Activated gamma-delta T cell (primary cell): ENCODE results near the gene ANKUB1.
"Not testable (repeated sequence)": the region's sequence is repeated elsewhere in the genome, so short reads cannot be mapped to it uniquely, and the experiment has no call there.

Source experiments
- DNase-seq: peaks from one replicate; lab custom pipeline; 2025; lab: John Stamatoyannopoulos, UW
- total RNA-seq, 2 donors: gene quantifications; one replicate each; lab custom pipeline; 2026; lab: John Stamatoyannopoulos, UW

The ANKUB1 gene, protein sequence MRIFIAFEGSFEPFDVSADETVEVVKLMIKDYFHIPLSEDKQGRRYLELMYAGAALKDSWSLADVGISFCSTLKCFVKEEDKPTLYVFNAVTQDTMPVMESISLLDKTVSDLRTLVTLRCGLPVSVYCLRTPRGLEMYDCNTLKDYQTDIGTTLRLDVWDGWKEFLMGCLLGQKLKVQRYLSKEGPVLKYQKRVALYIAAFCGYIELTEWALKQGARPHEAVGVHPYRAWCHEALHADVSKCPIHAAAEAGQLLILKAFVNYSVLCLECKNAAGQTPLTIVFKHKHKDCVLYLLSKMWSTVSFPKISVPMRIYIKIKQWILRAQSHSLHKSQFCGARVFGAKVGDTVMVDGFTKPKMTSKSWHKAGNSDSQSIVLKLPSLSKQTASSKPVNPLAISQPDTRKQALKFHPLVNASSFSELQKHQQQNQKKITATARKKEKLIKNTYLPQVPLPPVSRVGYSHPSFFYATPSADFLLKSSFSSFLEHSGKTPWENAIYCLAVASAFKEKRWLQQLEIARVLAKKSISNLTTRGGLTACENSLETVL
- 0 reads per million in 2 donors for total RNA-seq

DNA sequence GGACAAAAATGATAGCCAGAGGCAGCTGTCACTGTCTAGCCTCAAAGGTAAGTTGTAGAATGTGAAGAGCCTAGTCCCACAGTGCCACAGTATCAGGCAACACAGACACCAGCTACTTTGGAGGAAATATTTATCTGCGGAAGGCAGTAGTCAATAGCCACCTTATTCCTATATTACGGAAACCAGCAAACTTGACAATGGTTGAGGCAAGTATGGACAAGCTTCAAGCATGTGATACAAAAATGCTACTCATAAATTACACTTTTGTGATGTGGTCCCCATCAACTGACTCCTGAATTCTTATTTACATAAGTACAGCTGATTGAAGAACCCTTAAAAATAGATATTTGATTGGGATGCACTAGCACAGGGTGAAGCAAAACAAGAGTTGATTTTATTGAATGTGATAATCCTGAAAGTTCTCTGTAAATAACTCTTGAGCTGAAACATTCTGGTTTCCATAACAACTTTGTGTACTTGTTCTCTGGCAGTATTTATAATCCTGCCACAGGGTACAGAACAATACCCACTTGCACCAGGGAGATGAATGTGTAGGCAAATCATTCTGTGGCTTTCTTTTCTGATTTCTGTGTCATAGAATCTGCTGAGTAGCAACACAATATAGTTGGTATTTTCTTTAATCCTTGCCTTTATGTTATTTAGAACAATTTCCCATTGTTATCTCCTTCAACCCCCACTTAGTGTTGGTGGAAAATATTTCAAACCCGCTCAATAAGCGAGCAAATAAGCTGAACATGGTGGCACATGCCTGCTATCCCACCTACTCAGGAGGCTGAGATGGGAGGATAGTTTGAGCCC lies at the start of gene ANKUB1:
ANKUB1 (minus strand) TSS at position 103 of the 819 bp plus-strand sequence. CDS start 188 bp downstream, outside the sequence.
- no peak for DNase-seq

DNA sequence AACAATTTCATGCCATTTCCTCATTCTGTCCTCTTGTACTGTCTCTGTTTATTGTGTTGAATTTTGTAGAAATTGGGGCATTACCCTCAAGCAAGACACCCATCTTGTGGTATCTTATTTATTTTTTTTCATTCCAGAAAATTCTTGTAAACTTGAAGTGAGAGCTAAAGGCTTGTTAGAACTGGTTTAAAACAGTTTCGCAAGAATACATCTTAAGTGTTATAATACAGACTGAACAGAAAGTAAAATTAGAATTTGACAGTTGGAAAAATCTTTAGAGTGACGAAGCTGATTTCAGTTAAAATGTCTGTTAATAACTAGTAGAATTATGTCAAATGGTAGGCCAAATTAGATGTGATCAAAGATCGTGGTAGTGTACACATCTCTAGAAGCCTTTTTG lies 47.5 kb upstream of the ANKUB1 start:
- DNase-seq = no peak

DNA sequence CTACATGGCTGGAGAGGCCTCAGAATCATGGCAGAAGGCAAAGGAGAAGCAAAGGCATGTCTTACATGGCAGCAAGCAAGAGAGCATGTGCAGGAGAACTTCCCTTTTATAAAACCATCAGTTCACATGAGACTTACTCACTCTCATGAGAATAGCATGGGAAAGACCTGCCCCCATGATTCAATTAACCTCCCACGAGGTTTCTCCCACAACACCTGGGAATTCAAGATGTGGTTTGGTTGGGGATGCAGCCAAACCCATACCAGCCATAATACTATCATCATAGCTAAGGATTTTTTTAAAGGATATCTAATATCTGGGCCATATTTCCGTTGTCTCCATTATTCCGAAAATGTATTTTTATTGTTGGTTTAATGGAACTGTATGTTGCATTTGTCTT lies 47.1 kb upstream of the ANKUB1 start:
- not testable (repeated sequence) for DNase-seq

DNA sequence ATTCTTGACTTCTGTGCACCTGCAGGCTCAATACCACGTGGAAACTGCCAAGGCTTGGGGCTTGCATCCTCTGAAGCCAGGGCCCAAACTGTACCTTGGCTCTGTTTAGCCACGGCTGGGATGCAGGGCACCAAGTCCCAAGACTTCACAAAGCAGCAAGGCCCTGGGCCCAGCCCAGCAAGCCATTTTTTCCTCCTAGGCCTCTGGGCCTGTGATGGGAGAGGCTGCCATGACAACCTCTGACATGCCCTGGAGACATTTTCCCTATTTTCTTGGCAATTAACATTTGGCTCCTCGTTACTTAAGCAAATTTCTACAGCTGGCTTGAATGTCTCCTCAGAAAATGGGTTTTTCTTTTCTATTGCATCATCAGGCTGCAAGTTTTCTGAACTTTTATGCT lies 46.1 kb upstream of the ANKUB1 start:
- DNase-seq = not testable (repeated sequence)

DNA sequence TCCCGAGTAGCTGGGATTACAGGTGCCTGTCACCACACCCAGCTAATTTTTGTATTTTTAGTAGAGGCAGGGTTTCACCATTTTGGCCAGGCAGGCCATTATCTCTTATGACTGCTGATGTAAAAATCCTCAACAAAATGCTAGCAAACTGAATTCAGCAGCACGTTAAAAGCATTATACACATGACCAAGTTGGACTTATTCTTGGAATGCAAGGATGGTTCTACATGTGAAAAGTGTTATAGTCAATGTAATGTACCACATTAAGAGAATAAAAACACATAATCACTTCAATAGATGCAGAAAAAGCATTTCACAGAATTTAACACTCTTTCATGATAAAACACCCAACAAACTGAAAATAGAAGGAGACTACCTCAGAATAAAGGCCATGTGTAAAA lies 40.9 kb upstream of the ANKUB1 start:
- no peak for DNase-seq

DNA sequence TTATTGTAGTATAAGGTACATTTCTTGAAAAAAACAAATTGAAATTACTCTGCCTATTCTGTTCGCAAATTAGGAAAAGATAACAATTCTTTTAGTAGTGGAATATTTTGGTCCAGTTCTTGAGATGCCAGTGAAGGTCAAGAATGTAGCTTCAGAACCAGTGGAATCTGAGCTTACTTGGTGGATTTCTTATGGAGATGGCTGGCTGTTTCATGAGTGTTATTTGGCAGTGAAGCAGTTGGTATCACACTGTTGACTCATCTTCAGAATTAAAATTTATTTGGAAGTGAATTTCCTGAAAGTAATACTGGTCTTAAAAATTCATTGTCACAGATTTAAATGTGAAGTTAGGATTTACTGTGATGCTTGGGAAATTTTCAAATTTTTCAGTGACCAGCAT lies 39.7 kb upstream of the ANKUB1 start:
- DNase-seq = no peak

DNA sequence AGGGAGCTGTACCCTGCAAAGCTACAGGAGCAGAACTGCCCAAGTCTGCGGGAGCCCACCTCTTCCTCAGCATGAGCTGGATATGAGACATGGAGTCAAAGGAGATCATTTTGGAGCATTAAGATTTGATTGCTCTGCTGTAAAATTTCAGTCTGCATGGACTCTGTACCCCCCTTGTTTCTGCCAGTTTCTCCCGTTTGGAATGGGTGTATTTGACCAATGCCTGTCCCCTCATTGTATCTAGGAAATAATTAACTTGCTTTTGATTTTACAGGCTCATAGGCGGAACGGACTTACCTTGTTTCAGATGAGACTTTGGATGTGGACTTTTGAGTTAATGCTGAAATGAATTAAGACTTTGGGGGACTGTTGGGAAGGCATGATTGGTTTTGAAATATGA lies 39.0 kb upstream of the ANKUB1 start:
- DNase-seq = no peak

DNA sequence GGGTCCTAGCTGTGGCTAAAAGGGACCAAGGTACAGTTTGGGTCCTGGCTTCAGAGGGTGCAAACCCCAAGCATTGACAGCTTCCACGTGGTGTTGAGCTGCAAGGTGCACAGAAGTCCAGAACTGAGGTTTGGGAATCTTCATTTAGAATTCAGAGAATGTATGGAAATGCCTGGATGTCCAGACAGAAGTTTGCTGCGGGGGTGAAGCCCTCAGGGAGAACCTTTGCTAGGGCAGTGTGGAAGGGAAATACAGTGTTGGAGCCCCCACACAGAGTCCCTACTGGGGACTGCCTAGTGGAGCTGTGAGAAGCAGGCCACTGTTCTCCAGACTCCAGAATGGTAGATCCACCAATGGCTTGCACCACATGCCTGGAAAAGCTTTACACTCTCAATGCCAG lies 38.5 kb upstream of the ANKUB1 start:
- DNase-seq = no peak

DNA sequence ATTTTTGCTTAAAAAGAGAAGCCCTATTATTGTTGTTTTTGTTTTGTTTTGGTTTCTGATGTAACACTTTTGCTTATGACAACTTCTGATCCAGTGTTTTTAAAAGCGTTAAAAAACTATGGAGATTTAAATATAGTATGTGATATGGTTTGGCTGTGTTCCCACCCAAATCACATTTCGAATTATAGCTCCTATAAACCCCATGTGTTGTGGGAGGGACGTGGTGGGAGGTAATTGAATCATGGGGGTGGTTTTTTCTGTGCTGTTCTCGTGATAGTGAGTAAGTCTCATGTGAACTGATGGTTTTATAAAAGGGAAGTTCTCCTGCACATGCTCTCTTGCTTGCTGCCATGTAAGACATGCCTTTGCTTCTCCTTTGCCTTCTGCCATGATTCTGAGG lies 37.3 kb upstream of the ANKUB1 start:
- DNase-seq = not testable (repeated sequence)

DNA sequence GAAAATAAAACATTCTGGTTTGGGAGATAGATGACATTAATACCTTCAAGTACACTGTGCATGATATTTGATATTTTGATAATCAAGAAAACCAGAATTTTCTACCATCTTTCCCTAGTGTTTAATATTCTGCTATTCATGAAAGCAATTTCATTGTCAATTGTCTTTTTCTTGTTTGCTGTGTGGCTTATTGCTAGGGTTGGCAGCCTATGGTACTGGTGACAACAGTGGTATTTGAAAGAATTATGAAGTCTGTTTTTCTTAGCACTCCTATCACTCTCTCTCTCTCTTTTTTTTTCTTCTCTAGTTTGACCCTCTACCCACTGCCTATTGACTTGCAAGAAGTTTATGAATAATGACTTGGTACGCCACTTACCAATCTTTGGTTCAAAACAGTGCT lies 36.0 kb upstream of the ANKUB1 start:
- no peak for DNase-seq

DNA sequence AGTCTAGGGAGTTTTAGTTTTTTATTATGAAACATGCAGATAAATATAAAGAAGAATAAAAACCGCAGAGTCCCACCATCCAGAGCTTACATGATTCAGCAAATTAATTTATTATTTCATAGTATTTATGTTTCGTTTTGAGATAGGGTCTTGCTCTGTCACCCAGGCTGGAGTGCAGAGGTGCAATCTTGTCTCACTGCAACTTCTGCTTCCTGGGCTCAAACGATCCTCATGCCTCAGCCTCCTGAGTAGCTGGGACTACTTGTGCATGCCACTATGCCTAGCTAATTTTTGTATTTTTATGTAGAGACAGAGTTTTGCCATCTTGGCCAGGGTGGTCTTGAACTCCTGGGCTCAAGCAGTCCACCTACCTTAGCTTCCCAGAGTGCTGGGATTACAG lies 34.3 kb upstream of the ANKUB1 start:
- DNase-seq = no peak

DNA sequence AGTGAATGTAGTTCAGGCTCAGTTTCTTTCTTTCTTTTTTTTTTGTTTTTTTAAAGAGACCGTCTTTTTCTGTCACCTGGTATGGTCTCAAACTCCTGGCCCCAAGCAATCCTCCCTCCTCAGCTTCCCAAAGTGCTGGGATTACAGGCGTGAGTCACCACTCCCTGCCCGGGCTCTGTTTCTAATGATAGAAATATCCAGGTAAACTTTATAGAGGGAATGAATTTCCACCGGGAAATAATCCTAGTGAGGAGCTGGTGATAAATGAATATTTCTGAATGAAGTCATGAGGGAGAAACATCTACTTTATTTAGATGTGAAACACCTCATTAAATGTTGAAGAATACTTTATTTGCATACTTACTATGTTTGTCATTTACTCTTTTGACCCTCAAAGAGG lies 27.8 kb upstream of the ANKUB1 start:
- no peak for DNase-seq

DNA sequence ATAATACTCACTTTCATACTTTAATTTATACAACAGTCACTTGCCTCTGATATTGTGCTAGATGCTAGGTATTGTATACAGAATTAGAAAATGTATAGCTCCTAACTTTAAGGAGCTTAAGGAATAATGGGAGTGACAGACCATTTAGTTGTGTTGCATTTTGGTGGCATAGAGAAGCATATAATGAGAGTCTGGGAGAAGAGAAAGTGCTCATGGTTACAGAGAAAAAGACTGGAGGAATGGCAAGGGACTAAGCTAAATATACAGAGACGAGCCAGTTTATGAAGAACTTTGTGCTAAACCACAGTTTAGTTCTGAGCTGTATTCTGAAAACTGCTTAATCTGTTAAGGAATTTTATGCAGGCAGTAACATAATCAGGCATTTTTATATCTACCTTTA lies 27.1 kb upstream of the ANKUB1 start:
- no peak for DNase-seq

DNA sequence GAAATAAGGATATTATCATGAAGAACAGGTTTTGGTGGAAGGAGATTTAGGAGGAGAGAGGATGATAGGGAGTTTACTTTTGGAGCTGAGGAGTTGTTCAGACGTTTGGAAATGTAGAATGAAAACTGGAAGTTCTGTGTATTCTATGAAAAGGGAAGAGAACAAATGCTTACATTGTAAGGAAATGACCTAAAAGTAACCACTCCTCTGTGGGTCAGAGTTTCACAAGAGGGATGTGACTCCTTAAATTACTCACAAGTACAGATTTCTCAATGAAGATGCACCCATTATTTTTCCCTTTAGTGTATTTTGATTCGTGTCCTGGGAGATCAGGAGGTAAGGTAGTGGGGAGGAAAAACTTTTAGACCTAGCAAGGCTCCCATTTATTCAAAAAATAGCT lies 24.6 kb upstream of the ANKUB1 start:
- no peak for DNase-seq

DNA sequence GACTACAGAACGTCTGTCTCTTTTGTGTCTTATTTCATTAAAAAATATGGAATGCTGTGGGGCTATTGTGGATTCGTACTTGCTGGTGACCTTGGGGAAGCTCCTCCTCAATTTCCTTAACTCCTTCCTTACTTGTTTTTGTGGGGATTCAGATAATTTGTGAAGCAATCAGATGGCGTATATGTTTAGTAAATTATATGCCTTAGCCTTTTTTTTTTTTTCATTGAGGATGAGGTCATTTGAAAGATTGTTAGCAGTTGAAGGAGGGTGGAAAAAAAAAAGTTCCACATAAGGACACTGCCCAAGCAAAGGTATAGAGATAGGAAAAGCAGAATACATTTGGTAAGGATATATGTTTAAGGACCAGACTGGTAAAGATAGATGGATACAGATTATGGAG lies 24.0 kb upstream of the ANKUB1 start:
- DNase-seq = no peak

DNA sequence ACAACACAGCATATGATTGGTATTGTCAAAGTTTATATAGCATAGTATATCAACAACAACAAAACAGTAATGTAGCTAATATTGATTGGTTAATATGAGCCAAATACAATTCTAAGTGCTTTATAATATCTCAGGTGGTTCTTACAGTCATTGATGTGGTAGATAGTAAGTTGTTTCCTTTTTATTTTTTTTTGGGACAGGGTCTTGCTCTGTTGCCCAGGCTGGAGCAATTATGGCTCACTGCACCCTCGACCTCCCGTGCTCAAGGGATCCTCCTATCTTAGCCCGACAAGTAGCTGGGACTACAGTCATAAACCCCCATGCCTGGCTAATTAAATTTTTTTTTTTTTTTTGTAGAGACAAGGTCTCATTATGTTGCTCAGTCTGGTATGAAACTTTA lies 23.4 kb upstream of the ANKUB1 start:
- DNase-seq = no peak

DNA sequence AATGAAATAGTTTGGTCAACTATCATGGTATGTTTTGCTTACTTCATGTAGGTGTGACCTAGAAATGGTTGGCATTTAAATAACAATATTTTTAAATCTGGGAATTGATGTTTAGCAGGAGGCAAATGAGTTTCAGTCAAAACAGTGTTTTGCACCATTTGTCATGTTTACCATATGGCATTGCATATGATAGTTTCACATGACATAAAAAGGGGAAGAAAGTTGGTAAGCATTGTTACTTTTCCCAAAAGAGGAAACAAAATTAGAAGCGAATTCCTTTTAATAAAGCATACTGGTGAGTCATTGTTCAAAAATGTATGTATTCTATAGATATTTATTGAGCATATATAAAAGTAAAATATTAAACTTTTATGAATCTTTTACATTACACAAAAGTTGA lies 23.0 kb upstream of the ANKUB1 start:
- no peak for DNase-seq

DNA sequence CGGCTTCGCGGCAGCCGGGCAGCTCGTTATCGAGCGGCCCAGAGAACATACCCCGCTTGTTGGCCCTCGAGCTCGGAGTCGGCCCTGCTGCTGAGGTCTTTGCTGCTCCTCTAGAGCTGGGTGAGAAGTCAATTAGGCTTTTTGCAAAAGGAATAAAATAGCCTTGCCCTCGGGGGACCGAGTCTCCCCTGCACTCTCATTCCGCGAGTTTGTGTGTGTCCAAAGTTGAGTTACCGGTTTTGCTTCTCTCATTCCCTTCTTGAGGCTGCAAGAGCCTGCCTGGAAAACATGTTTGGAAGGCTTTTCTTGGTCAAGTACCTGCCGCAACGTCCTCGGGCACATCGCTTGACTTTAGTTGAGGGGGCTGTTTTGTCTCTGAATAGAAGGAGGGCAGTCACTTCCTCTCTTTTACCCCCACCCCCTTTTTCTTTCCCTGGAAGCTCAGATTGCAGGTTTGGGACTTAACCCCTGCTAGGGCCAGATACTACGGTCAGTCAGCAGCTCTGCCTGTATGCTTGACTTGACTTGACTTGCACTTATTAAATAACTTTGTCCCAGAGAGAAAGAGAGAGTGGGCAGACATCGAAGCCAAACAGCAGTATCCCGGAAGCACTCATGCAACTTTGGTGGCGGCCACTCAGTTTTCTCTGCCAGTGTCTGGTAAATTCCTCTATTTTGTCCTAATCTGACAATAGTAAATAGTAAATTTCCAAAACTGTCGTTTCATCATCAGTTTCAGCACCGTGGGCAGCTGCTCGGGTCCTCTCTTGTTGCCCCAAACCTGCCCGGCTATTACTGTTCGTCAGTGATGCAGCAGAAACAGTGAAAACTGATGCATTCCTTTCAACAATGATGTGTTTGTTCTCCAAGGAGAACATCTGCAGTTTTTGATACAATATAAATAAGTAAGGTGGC lies 21.3 kb upstream of the ANKUB1 start:
- no peak for DNase-seq

DNA sequence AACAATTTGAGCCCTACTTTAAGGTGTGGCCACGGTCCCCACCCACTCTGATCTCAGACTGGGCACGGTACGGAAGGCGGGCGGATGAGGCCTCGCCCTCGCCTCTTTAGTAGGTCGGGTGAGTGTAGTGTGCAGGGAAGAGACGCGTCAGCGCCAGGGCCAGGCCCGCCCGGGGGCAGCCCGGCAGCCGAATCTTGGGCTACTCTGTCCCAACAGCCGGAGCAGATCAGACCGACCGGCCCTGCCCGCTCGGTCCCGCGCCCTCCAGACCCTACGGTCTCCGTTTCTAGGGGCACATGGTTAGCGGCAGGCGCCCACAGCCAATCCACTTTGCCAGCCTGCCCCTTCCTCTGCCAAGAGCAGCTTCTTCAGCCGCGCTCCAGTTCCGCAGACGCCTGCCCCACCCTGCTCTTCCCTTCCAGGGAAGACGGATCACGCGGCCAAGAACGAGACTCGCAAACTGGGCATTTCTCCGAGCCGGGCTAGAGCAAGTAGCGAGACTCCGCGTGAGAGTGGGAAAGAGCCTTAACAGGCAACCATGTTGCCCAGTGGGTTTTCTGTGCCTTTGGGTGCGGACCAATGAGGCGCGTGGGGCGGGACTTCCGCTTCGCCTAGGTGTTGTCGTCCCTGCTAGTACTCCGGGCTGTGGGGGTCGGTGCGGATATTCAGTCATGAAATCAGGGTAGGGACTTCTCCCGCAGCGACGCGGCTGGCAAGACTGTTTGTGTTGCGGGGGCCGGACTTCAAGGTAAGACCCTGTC lies 20.4 kb upstream of the ANKUB1 start, which contains the start of gene RNF13:
RNF13 (plus strand) TSS at position 610 of the 761 bp plus-strand sequence. CDS start 32,812 bp downstream, outside the sequence.
- DNase-seq = peak; percentile 84

DNA sequence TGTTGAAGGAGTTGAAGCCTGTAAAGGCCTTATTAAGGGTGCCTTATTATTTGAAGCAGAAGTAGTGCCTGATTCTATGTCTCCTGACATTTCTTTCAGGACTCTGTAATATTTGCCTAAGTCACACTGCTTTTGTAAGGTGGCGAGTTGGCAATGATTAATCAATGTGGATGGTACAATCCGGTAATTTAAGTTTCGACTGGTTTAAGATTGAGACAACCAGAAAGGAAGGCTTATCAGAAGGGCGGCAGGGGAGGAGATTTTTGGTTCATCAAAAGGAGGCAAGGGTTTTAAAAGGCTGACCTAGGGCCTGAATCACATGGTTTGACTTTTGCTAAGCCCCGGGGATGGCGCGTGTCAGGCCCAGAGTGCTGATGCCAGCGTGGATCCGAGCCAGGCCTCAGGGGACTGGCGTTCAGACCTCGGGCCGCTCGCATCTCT lies 19.8 kb upstream of the ANKUB1 start:
- no peak for DNase-seq

DNA sequence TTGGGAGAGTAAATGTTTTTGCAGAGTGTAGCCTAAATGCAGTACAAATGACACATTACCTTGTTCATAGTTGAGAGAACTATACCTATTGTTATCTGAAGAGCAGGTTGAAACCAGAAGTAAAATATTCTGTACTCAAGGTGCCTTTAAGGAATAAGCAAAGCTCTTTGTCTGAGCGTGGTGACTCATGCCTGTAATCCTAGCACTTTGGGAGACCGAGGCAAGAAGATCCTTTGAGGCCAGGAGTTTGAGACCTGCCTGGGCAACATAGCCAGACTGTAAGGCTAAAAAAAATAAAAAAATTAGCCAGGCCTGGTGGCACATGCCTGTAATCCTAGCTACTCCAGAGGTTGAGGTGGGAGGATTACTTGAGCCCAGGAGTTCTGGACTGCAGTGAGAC lies 18.5 kb upstream of the ANKUB1 start:
- DNase-seq = no peak
